ENCODE data around the gene DAAM2.

Gene DAAM2

DNA sequence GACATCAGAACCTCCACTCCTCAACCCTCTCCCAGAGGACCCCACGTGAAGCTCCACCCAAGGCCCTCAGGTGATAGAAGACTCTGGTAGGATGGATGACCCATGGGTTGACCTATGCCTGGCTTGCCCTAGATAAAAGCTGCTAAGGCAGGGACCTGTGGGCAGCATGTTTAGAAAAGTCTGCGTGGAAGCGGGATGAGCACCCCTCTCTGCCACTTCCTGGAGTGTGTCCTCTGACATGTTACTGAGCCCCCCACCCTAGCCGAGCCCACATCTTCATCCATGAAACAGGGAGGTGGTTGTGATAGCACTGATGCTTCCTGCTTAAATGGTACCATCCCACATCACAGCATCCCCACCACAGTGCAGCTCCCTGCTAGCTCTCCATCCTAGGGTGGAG lies 120.3 kb downstream of the DAAM2 start:
- no peak for DNase-seq

DNA sequence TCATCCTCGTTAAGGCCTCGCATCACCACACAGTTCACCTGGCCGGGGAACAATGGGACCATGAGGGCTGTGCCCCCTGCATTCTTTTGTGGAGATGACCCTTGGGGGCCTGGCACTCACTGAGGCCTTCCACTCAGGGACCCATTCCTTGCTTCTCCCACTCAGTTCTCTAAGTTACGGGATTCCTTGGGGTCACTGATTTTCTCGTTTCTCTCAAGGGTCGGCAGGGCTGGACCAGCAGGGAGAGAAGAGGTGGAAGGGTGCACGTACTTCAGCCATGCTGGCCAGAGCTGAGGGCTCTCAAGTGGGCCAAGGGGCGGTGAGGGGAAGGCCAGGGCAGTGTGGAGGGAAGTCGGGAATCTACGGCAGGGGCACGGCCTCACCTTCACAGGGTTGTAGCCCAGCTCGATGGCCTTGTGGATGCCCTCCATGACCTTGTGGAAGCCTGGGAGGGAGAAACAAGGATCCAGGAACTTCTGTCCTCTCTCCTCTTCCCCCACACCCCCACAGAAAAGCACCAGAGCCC lies 121.3 kb downstream of the DAAM2 start:
- no peak for DNase-seq

DNA sequence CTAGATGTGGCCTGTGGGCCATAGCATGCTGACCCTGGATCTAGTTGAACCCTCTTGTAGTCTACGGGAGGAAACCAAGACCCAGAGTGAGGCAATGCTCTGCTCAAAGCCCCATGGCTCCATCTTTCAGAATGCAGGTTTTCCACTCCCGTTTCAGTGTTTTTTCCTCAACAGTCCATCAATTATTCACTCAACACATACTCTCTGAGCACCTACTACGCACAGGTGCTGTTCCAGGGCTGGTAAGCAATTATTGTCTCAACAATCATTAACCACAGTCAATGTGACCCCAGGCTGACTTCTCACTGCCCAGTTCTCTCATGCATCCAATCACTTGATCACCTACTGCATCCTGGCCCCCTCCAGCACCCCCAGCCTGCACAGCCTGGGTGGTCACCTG lies 122.1 kb downstream of the DAAM2 start:
- no peak for DNase-seq

DNA sequence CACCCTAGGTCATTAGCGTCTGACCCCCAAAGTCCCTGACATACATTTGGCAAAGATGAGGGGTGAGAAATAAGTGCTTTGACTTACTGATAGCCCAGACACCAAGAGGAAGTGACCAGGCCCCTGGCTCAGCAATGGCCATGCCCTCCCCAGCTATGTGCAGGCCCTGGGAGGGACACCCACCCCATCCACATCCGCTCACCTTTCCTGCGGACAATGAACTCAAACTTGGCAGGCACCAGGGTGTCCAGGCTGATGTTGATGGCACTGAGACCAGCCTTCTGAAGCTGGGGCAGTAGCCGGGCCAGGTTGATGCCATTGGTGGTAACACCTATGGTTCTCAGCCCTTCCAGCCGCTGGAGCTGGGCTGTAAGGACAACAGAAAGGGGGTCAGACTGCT lies 123.7 kb downstream of the DAAM2 start:
- no peak for DNase-seq

DNA sequence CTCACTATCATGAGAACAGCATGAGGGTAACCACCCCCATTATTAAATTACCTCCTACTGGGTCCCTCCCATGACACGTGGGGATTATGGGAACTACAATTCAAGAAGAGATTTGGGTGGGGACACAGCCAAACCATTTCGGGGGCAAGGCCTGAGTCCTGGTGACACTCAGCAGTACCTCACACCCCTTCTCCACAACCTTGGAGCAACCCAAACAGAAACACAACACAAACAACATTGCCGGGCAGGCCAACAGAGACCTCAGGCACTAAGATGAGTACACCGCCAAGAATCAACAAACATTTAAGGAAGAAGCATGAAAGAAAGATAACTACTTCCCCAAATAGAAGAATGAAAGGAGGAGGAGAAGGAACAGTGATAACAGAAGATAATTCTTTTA lies 125.2 kb downstream of the DAAM2 start:
- DNase-seq = no peak

DNA sequence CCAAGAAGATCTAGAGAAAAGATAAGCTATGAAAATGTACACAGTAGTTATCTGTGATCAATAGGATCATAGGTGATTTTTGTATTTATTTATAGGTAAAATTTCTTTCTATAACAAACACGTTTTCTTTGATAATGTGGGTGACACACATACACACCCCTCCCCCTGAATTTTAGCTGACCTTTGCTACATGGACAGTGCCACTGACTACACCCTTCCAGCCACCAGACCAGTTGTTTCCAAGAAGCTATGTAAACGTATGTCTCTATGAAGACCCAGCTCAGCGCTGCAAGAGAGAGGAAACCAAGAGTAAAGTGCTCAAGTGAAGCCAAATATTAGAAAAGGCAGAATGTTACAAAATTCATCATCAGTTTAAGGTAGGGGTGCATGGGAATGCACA lies 125.8 kb downstream of the DAAM2 start:
- no peak for DNase-seq

DNA sequence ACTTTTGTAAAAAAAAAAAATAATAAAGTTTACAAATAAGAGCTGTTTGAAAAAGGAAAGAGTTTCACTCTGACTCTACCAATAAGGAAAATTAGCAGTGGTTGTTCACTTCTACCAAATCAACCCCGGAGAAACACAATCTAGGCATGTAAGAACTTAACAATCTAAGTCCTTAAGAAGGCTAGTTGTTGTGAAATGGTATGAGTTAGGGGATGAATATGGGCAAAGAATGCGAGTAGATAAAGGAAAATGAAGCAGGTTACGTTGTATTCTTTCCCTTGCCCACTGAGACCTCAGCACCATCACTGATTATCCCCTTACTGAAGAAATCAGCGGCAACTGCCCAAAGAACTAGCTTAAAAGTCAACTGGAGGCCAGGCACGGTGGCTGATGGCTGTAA lies 126.7 kb downstream of the DAAM2 start:
- no peak for DNase-seq

DNA sequence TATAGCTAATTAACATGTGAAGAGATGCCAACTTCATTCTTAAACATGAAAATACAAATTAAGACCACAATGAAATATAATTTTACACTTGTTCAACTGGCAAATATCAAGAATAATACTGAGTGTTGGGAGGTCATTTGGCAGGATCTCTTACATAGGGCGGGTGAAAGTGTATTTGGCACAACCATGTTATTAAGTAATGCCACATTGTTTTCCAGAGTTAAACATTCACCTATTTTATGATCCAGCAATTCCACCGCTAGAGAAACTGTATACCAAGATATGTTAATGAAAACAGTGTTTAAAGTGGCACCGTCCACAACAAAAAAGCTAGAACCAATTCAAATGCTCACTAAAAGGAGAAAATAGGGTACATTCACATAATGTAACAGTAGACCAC lies 128.0 kb downstream of the DAAM2 start:
- DNase-seq = no peak

DNA sequence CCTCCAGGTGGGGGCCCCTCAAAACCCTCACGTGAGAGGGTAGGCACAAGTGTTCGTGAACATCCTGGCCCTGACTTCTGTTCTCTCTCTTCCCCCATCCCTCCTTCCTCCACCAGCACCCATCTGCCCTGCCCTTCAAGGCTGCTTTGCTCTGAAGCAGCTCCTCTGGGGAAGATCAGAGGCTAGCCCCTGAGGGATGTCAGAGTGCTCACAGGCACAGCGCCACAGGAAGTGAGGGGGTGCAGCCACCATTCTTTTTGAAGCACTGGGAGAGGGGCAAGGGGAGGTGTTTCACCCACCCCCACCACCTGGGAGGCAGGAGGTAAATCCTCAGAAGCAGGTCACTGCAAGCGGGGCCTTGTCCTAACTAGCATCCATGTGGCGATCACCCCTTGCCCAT lies 130.6 kb downstream of the DAAM2 start:
- DNase-seq = no peak

DNA sequence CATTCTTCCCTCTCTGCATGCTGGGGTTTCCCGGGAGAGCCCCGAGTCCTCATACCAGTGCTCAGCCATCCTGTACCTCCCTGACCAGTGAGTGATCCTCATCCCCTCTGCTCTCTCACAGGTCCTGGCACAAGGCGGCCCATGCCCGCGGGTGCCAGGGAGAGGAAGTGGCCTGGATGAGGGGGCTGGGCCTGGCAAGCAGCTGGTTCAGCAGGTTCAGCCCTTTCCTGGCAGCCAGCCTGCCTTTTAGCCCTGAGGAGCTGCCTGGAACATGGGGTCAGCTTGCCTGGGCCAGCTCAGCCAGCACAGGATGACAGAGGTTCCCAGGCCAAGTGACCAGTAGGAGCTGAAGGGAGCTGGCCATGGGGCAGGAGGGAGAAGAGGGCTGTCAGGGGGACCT lies 131.2 kb downstream of the DAAM2 start:
- no peak for DNase-seq

DNA sequence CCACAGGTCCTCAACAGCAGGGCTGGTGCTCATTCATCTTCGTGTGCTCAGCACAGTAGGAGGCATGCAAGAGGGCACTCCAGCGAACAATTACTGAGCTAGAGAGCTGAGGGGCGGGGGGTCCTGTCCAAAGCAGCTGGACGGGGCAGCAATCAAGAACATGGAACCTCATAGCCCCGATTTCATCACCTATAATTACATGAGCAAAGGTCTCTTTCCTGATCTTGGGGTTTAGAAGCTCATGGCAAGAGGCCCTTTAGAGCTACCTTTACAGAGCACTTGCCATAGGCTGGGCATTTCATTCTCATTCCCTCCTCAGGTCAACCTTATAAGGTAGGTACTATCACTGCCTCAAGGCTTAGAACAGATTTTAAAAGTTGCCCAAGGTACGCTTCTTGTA lies 131.7 kb downstream of the DAAM2 start:
- DNase-seq = no peak

DNA sequence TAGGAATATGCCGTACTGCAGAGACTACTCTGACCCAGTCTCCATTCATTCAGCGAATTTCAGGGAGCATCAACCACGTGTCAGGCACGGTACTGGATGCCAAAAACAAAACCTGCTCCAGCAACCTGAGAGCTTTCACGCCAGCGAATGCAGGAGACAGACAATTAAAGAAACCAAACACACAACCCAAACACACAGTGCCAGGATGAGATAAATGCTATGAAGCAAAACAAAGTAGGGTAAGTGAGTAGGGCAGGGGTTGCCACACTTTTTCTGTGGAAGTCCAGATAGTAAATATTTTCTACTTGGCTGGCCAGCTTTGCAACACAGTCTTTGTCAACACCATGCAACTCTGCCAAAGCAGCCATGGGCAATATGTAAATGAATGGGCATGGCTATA lies 132.1 kb downstream of the DAAM2 start:
- DNase-seq = no peak

DNA sequence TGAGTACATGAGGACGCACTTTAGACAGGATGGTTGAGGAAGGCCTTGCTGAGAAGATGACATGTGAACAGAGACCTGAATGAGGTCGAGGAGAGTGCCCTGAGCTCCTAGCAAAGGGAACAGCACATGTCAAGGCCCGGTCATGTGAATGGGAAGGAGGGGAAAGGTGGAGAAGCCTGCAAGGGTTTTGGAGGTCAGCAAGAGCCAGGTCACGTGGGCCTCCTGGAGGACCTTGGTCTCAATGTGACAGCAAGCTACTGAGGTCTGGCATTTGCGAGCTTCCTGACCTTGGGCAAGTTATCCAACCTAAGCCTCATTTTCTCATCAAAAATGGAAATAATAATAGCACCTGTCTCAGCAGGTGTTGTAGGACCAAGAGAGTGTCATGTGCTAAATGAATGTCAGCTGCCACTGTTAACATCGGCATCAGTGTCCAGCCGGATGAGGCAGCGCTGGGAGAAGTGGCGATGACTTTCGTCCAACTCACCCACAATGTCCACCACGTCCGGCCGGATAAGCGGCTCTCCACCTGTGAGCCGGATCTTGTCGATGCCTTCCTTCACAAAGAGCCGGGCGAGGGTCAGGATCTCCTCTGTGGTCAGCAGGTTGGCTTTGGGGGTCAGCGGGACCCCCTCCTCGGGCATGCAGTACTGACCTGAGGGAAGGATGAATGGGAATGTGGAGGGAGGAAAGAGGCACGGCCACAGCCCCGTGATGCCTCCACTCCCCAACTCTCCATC lies 133.2 kb downstream of the DAAM2 start:
- no peak for DNase-seq

DNA sequence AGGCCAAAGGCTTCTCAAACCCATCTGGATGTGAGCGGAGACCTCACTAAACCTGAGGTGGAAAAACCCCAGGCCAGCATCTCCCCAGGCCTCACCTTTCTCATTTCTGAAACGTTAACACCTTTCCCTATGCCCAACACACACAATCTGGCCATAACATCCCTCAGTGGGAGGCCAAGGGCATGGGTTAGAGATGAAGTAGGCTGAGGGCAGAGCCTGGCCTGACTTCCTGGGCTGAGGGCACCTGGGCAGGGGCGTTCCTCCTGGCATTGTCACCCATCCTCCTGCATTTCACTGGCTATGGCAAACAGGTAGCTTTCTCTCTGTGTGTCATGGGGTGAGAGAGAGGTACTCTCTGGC lies 133.7 kb downstream of the DAAM2 start:
- no peak for DNase-seq

DNA sequence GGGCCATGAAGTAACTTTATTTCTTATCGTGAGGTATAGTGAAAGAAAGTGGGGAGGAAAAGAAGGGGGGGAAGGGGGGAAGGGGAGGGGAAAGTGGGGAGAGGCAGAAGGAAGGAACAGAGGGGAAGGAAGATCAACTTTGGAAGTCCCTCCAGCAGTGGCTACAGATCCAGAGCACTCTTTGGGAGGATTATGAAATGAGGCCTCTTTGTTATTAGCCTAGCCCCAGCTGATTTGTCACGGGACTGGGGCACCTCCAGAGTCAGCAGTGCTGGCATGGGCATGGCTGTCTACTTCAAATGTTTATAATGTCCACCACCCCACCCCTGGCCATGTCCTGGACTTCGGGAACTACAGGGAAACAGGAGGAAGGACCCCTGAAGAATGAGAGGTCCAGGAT lies 134.5 kb downstream of the DAAM2 start:
- no peak for DNase-seq

DNA sequence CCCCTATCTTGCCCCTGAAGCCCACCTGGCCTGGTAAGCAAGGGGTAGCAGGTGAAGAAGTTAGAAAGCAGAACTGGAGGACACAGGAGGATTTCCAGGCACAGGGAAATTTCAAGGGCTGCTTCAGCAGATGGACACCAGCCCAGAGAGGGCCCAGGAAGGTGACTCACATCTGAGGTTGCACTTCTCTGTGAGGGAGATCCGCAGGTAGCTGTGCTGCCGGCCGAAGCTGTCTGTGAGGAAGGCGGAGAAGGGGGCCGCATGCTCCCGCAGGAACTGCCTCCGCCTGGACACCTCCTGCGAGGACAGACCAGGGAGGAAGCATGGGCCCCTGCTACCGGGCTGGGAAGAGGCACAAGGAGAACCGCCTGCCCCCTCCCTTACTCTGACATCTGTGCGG lies 135.0 kb downstream of the DAAM2 start:
- DNase-seq = no peak

DNA sequence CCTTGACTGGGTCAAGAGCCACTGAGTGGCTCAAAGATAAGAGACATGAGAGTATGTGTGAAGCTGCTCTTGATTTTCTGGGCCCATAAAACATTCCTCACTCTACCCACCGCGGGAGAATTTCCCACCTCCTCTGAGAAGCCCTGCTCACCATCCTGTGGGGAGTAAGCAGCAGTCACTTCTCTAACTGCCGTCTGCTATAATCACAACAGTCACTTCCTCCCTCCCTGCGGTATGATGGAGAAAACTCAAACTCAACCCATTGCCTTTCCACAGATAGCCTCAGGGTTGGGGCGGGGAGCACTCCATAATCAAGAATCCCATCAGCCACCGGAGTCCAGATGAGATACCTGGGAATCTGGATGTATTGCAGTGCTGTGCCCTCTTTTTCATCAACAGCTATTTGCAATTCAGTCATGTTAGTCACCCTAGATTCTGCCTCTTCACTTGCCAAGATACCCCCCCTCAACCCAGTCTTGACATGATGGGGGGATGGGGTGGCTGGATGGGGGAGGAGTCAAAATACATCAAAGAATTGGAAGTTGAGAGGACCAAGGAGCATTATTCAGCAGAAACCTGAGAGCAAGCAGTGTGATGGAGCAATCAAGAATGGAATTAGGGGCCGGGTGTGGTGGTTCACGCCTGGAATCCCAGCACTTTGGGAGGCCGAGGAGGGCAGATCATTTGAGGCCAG lies 137.0 kb downstream of the DAAM2 start:
- no peak for DNase-seq

DNA sequence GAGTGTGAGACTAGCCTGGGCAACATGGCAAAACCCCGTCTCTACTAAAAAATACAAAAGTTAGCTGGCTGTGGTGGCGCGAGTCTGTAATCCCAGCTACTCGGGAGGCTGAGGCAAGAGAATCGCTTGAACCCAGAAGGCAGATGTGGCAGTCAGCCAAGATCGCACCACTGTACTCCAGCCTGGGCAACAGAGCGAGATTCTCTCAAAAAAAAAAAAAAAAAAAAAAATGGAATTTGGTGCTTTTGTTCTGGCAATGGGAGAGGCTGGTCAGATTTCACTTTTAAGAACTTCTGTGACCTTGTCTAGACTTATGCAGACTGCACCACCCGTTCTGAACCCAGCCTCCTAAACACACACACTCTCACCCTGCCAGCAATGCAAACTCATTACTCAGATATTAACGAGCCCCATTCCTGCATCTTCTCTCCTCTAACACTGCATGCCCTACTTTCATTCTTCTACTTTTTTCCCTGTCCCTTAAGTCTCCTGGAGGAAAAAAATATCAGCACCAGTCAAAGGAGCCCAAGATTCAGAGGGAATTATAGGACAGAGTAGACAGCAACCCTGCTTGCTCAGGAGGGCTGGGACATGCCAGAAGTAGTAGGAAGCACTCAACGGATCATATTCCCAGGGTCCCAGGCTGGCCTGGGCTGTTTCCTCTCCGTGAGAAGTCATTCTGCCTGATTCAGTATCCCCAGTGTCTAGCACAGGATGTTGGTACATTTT lies 137.7 kb downstream of the DAAM2 start:
- no peak for DNase-seq

DNA sequence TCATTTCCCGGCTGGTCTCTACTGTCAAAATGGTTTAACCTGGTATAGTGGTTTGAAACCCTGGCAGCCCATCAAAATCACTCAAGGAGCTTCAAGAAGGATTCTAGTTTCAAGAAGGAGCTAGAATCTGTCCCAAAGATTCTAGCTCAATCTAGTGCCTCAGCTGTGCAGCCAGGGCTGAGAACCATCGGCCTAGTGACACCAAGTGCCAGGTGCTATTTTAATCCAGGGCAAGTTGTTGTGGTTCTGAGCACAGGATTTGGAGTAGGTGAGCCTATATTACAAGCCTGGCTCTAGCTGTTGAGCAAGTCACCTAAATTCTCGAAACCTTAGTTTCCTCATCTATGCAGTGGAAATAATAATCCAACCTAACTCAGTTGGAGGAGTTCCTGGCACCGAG lies 138.4 kb downstream of the DAAM2 start:
- DNase-seq = no peak

DNA sequence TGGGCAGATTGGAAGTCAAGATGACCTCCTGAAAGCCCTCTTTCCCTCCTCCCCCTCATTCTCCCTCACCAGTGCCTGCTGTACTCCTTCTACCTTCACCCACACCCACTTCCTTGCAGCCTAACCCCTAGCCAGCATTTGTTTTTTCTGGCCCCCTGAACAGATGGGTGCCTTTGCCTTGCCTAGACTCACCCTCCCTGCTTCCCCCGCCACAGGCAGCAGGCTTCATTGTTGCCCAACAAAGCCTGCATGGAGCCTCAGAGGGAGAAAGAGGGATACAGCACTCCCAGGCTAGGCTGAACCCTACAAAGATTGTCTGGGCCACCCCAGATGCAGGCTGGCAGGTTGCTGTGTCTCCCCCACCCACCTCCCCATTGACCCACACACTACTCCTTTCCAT lies 139.4 kb downstream of the DAAM2 start:
- DNase-seq = no peak

DNA sequence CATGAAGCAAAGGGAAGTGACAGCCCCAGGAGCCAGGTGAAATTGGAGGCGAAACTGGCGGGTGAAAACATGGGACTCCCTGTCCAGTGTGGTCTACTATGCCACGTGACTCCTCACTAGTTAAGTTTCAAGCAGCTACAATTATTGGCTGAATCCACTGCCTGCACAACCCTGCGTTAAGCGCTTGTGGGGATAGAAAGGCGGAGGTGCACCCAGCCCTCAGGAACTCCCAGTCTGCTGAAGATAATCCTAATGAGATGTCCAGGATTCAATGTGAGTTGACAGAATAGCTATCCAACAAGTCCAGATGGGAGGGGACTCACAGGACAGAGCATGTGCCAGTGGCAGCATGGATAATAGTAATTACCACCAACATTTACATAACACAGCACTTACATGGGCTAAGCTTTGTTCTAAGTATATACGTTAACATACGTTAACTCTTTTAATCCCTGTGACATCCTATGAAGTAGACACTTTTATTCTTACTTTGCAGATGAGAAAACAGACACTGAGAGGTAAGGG lies 140.3 kb downstream of the DAAM2 start:
- no peak for DNase-seq

DNA sequence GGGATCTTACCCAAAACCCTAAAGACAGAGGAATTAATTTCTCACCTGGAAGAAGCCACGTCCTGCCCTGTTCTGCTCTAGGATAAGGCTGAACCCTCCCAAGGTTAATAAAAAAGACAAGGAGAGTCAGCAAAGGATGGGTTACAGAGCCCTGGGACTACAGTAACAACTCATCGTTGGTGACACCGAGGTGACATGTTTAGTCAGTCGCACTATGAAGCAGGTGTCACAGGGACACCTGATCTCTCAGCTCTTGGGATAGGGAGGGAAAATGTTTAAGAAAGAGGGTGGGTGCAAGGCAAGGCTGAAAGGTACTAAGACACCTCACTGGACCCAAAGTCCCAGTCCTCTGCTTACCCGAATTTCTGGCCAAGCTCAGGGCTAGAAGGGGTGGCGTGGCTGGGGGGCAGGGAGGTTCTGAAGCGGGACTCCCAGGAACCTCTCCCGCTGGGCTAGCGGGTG lies 141.5 kb downstream of the DAAM2 start:
- DNase-seq = no peak

DNA sequence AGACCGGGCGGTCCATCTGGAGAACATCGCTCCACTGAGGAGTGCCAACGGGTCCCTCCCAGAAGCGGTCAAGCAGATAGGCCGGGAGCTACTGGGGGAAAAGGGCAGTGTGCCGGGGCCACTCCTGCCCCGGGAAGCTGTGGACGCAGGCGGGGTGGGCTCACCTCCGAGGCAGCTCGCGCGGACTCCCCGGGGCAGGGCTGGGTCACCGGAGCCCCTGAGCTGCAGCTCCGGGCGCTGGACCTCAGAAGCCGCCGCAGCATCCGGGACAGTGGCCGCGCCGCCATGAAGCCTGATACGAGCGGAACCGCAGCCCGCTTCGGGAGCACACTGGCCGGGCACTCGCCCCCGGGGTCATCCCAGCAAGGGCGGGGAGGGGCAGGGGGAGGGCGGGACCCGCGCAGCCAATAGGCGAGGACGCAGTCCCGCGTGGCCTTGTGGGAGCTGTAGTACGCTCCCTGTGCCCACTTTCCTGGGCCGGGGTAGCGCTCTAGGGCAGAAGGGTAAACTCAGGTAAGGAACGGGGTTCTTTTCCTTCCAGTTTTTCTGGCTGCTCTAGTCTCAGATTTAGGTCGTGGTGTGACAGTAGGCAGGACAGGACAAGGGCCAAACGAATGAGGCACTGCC lies 142.1 kb downstream of the DAAM2 start, which contains the start of gene MOCS1:
TSS of gene MOCS1 (minus strand) at position 332 of the 627 bp plus-strand sequence. CDS start at position 287, 45 bp downstream.
- DNase-seq = peak; percentile 40
